Measurements from ENCODE around the gene PRSS53. TPM values are rescaled to one million over a fixed set of nuclear protein-coding genes. Genes with fewer than 3 reads are reported as not detected.
"Not testable (repeated sequence)": the region's sequence is repeated elsewhere in the genome, so short reads cannot be mapped to it uniquely, and the experiment has no call there.

Gene PRSS53
- polyA plus RNA-seq, 12 donors = 1.8 to 16.4 (median 4.6) TPM; not detected in 1

DNA sequence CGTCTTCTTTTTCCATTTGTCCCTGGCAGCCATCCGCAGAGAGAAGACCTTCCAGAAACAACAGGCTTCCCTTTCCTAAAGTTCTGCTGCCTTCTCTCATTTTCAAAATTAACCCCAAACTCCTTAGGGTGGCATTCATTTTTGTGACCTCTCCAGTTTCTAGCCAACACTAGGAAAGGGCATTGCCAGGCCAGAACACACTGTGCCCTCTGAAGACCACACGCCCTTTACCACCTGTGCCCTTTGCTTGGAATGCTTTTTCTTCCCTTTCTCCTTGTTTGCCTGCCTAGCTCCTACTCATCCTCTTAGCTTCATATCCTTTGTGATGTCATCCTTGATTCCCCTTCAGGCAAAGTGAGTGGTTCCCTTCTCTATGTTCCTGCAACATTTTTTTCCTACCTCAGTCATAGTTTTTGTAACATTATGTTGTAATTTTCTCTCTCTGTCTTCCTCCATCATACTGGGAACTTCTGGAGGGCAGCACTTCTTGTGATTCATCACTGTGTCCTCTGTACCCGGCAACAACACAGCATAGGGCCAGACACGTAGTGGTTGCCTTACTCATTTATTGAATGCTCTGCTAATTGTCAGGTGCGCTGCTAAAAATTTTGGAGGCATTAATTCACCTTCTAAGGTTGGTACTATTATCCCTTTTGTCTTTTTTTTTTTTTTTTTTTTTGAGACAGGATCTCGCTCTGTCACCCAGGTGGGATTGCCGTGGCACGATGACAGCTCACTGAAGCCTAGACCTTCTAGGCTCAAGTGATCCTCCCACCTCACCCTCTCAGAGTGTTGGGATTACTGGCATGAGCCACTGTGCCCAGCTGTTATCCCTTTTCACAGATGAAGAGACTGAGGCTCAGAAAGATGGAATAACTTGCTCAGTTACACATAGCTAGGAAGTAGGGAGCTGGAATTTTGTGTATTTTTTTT lies 29.7 kb upstream of the PRSS53 start:
- DNase-seq = no peak

DNA sequence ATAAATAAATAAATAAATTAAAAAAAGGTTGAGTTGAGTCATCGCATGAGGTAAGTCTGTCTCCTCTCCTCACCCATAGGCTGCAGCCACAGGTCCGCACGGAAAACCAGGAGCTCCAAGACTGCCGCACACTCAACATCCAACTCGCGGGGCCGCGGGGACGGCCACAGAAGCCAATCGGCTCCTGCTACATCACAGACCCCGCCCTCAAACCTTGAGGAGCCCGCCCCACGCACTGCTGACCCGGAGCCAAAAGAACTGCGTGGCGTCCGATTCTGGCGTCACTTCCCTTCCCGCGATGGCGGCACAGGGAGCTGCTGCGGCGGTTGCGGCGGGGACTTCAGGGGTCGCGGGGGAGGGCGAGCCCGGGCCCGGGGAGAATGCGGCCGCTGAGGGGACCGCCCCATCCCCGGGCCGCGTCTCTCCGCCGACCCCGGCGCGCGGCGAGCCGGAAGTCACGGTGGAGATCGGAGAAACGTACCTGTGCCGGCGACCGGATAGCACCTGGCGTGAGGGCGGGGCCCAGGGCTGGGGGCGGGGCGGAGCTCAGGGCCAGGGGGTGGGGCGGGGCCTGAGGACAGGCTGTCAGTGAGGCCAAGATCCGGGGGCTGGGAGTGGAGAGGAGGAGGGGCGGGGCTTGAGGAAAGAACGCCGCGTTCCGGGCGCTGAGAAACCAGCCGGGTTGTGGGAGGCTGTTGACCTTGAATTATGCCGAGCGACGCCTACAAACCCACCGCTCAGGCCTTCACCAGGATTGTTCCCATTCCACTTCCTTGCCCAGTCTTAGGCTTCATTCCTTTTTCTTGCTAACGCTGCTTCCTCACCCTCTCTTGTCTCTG lies 28.9 kb upstream of the PRSS53 start, which contains the start of gene KAT8:
TSS of gene KAT8 (plus strand) at position 281 of the 839 bp plus-strand sequence. CDS start at position 299, 18 bp downstream.
- peak; percentile 99 for DNase-seq

DNA sequence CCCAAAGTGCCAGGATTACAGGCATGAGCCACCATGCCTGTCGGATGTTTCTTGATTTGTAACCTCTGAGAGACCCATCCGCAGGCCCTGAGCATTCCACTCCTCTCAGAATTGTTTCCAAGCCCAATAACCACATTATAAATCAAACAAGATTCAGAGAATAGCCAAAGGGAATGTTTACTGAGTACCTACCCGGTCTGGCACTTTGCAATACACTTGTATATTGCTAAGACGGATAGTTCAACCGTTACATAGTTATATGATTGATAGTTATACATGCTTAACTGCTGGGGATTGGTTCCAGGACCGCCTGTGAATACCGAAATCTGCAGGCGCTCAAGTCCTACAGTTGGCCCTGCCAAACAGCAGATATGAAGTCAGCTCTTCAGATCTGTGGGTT lies 25.7 kb upstream of the PRSS53 start:
- no peak for DNase-seq

DNA sequence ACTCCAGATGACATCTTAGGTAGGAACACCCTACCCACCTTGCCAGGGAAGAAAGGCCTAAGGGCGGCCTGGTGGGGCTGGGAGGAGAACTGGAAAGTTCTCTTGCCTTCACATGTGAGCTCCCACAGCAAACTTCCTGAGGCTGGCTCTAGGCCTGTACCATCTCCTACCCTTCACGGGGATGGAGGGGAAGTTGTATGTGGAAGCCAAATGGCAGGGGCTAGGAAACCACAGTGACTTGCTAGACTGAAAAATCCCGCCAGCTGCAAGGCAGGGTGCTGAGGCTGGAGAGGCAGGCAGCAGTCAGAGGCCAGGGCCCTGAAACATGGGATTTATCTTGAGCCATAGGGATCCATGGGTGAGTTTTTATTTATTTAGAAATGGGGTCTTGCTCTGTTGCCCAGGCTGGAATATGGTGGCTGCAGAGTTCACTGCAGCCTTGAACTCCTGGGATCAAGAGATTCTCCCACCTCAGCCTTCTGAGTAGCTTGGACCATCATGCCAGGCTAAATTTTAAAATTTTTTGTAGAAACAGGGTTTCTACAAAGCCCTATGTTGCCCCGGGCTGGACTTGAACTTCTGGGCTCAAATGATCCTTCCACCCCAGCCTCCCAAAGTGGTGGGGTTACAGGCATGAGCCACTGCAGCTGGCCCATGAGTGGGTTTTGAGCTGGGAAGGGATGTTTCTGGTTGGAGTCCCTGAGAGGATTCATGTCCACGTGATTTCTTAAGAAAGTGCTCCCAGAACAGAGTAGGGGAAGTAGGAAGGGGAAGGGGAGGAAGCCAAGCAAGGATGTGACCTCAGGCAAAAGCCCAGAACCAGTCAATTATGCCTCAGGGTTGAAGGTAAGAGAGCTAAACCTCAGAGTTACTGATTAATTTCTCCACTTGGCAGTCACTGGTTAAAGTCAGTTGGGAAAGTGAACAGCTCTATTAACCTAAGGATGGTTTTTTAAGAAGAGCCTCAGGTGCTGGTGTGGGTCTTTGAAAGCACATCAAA lies 24.7 kb upstream of the PRSS53 start:
- DNase-seq = no peak

DNA sequence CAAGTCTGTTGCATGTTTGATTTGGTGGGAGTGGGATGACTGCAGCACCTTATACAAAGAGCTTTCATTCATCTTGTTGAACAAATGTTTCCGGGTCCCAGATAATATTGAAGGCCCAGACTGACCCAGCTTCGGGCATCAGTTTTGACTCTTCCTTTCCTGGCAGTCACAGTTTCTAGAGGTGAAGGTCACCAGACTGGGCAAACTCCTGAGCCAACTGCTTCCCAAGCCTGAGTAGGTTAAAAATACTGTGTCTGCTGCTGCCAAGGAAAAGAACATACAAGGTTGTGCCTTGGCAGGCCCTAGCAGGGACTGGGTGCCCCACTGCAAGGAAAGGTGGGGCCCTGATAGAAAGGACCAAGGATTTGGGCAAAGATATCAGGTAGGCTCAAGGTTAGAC lies 24.0 kb upstream of the PRSS53 start:
- DNase-seq = no peak

DNA sequence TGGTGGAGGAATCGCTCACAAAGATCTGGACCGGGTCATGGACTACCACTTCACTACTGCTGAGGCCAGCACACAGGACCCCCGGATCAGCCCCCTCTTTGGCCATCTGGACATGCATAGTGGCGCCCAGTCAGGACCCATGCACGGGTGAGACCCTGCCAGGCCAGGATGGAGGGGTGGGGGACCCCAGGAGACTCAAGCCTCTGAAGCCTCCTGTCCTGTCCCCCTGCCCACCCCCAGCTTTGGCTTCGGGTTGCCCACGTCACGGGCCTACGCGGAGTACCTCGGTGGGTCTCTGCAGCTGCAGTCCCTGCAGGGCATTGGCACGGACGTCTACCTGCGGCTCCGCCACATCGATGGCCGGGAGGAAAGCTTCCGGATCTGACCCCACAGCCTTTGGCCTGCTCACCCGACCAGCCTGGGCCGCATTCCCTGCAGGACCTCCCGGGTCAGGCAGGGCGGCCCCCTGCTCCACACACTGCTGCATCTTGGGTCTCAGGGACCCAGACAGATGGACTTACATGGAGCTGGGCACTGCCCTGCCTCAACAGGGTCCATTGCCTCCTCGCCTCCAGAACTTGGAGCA lies 23.2 kb upstream of the PRSS53 start:
- DNase-seq = no peak

DNA sequence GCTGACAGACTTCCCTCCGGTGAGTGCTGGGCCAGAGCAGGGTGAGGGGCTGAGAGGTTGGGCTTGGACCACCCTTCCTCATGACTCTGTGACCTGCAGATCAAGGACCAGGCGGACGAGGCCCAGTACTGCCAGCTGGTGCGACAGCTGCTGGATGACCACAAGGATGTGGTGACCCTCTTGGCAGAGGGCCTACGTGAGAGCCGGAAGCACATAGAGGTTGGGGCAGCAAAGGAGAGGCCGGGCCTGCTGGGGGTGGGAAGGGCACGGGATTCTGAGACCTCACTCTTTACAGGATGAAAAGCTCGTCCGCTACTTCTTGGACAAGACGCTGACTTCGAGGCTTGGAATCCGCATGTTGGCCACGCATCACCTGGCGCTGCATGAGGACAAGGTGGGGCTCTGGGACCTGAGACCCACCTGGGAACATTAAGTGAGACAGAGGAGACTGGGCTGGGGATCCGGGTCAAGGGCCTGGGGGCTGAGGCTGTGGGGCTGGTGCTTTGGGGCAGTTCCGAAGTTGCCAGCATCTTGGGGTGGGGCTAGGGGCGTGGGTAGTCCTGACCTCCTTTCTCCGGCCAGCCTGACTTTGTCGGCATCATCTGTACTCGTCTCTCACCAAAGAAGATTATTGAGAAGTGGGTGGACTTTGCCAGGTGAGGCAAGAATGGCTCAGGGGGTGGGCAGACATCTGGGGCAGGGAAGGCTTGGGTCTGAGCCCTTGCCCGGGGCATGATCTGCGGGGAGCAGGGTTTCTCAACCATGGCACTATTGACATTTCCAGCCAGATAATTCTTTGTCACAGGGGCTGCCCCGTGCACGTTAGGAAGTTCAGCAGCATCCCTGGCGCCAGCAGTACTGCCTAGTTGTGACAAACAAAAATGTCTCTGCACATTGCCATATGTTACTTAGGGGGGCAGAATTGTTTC lies 21.6 kb upstream of the PRSS53 start:
- no peak for DNase-seq

DNA sequence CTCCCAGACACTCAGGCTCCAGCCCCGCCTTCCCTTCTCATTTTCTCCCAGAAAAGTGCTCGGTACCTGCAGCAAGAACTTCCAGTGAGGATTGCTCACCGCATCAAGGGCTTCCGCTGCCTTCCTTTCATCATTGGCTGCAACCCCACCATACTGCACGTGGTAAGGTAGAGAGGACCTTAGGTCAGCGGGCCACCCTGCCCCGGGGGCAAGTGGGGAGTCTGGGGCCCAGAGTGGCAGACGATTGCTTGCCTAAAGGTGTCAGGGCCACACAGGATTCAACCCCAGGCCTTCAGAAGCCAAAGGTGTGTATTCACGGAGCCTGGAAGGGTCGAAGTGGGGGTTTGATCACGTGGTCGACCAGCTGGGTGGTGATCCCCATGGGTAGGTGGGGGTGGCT lies 20.9 kb upstream of the PRSS53 start:
- DNase-seq = no peak

DNA sequence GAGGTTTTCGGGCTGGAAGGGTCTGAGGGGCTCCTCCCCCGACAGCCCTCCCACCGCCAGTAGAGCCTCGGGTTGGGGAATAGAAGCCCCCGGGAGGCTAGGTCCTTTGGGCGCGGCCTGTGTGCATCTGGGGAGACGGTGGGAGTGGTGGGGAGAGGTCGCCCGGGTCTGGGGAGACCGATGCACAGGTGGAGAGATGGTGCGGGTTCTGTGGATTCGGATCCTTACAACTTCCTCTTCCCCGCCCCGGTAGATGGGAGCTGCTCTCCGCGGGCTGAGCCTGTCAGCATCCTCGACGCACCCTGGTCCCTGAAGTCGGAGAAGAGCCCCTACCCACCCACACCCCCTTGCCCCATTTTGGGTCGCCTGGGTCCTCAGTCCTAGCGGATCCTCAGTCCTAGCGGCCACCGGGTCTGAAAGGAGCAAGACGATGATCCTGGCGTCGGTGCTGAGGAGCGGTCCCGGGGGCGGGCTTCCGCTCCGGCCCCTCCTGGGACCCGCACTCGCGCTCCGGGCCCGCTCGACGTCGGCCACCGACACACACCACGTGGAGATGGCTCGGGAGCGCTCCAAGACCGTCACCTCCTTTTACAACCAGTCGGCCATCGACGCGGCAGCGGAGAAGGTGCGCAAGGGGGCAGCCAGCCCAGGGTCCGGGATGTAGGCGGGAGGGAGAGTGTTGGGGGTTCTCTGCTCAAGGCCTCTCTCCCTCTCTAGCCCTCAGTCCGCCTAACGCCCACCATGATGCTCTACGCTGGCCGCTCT lies 20.2 kb upstream of the PRSS53 start:
- no peak for DNase-seq

DNA sequence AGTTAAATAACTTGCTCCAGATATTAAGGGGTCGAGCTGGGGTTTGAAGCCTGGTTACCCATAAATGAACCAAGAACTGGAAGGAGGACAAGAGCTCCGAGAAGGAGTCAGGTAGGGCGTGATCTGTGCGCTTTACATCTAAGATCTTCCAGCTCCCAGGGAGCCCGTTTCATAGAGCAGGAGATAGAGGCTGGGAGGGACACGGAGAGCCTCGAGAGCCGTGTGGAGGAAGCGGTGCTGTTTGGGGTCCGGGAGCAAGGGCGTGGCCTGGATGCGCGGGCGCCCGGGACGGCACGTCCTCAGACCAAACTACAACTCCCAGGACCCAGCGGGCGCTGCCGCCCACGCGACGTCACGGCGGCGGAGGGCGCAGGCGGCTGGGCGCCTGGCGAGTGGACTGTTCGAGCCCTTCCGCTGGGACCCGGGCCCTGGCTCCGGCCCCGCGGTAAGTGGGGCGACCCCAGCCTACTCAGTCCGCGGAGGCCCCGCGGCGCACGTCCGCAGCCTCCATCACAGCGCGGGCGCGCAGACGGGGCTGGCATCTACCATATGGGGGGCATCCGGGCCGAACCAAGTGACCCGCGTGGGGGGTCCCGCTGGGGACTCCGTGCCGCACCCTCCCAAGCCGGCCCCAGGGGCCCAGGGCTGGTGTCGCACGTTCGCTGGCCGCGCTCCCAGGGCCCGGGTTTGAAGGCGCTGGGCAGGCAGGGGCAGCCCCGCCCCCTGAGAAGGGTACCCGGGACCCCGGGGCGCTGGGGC lies 19.5 kb upstream of the PRSS53 start, which contains the start of gene BCKDK:
TSS of gene BCKDK (plus strand) at position 352 of the 759 bp plus-strand sequence. CDS start 838 bp downstream, outside the sequence.
- peak; percentile 74 for DNase-seq

DNA sequence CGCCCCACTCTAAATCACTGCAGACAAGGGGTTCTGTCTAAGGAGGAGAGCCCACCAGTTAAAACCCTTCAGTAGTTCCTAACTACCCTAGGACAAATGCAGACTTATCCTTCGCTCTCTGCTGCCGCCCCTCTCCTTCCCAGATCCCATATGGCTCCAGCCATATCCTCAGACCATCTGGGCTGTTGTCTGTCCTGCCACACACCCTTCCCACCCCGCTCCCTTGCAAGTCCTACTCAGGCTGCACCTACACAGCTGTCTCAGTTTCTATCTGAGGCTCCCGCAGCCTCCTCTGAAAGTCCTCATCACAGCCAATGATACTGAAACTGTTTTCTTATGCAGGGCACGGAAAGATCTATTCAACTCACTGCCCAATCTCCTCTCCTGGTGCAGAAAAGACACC lies 18.7 kb upstream of the PRSS53 start:
- DNase-seq = no peak

DNA sequence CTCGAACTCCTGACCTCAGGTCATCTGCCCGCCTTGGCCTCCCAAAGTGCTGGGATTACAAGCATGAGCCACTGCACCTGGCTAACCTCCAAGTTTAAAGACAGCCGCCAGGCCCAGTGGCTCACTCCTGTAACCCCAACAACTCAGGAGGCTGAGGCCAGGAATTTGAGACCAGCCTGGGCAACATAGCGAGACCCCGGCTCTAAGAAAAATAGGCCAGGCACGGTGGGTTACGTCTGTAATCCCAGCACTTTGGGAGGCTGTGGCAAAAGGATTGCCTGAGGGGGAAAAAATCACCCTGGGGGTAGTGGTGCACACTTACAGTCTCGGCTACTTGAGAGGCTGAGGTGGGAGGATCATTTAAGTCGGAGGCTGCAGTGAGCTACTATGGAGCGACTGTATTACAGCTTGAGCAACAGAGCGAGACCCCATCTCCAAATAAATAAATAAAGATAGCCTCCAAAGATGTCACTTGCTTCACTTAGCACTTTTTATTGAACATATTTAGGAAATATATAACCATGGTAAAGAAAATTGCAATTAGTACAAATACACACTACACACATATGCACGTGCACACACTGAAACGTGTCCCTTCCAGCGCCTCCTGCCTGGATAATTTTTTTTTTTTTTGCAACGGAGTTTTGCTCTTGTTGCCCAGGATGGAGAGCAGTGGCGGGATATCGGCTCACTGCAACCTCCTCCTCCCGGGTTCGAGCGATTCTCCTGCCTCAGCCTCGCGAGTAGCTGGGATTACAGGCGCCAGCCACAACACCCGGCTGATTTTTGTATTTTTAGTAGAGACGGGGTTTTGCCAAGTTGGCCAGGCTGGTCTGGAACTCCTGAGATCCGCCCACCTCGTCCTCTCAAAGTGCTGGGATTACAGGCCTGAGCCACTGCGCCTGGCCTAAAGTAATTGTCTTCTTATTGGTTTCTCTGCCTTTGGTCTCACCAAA lies 18.0 kb upstream of the PRSS53 start:
- no peak for DNase-seq

DNA sequence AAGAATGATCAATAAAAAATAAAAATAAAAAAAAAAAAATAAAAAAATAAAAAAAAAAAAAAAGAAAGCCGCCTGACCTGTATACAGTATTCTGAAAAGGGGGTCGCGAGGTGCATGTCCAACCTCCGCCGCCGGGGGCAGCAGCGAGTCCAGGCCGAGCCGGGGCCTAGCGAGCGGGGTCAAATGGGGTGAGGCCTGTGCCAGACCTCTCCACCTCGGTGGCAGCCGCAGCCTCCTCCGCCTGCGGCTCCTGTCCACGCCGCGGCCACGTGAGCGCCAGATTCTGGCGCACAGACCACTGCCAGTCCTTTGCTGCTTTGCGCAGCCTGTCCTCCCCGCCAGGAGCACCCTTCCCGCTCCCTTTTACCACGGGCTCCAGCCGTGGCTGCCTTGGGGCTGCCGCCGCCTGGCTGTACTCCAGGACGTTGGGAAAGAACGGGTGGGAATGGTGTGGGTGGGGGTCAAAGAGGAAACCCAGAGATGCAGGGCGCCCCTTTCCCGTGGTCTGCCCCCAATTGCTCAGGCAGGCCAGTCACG lies 17.0 kb upstream of the PRSS53 start:
- no peak for DNase-seq

DNA sequence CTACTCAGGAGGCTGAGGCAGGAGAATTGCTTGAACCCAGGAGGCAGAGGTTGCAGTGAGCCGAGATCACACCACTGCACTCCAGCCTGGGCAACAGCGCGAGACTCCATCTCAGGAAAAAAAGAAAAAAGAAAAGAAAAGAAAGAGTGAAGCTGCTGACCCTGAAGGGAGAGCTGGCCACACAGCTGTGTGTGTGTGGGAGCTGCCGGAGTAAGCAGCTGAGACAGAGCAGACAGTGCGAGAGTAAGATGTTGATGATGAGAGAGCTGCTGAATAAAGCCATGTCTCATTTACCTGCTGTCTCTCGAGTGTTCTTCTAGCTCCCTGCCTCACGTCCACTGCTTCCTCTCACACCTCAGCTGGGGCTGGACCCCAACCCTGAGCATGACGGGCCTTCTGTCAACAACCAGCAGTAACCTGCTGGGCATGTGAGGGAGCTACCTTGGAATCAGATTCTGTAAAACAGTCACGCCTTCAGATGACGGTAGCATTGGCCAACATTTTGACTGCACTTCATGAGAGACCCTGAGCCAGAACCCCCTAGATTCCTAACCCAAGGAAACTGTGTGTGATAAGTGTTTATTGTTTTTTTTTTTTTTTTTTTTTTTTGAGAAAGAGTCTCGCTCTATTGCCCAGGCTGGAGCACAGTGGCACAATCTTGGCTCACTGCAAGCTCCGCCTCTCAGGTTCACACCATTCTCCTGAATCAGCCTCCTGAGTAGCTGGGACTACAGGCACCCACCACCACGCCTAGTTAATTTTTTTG lies 12.3 kb upstream of the PRSS53 start:
- not testable (repeated sequence) for DNase-seq

DNA sequence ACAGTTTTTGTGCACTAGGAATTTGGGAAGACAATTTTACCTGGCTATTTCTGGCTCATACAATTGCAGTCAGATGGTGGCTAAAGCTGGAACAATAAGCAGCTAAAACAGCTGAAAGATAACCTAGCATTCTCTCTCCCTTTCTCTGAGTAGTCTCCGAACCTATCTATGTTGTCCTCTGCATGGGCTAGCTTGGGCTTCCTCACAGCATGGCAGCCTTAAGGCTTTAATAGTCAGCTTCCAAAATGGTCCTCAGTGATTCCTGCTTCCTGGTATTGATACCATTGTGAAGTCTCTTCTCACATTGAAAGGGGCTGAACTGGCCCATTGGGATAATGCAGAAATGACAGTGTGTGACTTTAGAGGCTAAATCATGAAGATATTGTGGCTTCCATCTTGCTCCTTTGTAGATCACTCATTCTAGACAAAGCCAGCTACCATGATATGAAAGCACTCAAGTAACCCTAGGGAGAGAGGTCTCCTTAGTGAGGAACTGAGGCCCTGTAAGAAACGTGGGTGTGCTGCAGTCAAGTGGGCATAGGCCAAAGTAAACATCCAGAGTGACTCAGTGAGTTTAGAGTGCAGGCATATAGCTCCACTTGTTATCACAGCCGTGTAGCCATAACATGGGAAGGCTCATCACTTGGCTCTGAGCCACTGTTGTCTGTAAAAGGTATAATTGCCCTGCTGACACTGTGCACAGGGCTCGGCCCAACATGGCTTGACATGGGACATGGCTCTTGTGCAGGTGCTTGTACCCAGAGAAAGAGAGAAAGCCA lies 11.3 kb upstream of the PRSS53 start:
- DNase-seq = no peak

Data from muscle of arm (tissue), 12 donors.